NCI-H510A treated with DMSO at 0.1 percent for 48 hours (cell line): ENCODE measurements around the gene GRIN3A.
"Not testable (repeated sequence)": the region's sequence is repeated elsewhere in the genome, so short reads cannot be mapped to it uniquely, and the experiment has no call there.

Experiments used
- DNase-seq: peaks from one replicate; lab custom pipeline; 2025; lab: John Stamatoyannopoulos, UW

Gene GRIN3A

GRCh38 chr9:101578378-101578777 lies 160.1 kb downstream of the GRIN3A start:
- no peak for DNase-seq

DNA sequence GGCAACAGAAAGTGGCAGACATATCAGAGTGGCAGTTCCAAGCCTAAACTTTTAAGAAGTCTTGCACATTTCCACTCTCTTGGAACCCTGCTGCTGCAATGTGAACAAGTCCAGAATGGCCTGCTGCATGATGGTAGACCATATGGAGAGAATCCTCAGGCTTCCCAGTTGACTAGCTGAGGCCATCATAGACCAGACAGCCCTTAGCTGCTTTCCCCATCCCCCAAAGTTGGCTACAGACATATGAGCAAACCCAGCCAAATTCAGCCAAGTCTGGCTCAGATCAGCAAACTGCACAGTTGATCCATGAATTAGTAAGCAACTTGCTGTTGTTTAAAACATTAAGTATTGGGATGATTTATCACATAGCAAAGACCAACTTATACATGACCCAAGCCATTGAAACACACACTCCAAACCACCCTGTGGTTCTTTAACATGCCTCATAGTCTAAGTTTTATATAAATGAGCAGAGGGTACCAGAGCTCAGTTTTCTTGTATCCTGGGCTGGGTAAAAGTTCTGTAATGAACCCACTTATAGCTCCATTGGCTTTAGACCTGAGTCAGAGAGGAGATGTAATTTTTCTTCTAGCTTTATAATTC lies 163.6 kb downstream of the GRIN3A start:
- DNase-seq: no peak

- no peak for DNase-seq
Measured at GRCh38 chr9:101572316-101572715, 166.1 kb downstream of the GRIN3A start.

GRCh38 chr9:101571114-101571513 lies 167.3 kb downstream of the GRIN3A start:
- DNase-seq: no peak

GRCh38 chr9:101569741-101570501 lies 168.5 kb downstream of the GRIN3A start:
- no peak for DNase-seq

- DNase-seq: no peak
Measured at GRCh38 chr9:101567725-101568350, 170.6 kb downstream of the GRIN3A start.

GRCh38 chr9:101566904-101567724 lies 171.3 kb downstream of the GRIN3A start:
- DNase-seq: no peak

- no peak for DNase-seq
Measured at GRCh38 chr9:101564252-101564651, 174.2 kb downstream of the GRIN3A start.

DNA sequence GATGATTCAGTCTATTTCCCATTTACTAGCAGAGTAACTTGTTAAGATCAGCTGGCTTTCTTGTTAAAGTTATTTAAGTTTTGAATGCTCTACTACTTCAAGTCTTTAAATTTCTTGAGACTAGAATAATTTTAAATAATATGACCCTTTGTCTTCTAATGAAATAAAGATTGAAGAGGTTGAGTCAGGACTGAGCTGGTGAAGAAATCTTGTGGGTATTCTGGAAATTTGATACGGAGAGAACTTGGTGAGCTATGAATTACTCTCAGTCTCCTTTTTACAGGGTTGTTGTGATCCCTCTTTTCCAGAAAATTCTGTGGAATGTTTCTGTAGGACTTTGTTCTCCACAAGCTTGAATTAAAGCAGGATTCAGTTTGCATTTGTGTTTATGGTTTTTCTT lies 175.5 kb downstream of the GRIN3A start:
- no peak for DNase-seq

- DNase-seq: no peak
Measured at GRCh38 chr9:101561740-101562139, 176.7 kb downstream of the GRIN3A start.

DNA sequence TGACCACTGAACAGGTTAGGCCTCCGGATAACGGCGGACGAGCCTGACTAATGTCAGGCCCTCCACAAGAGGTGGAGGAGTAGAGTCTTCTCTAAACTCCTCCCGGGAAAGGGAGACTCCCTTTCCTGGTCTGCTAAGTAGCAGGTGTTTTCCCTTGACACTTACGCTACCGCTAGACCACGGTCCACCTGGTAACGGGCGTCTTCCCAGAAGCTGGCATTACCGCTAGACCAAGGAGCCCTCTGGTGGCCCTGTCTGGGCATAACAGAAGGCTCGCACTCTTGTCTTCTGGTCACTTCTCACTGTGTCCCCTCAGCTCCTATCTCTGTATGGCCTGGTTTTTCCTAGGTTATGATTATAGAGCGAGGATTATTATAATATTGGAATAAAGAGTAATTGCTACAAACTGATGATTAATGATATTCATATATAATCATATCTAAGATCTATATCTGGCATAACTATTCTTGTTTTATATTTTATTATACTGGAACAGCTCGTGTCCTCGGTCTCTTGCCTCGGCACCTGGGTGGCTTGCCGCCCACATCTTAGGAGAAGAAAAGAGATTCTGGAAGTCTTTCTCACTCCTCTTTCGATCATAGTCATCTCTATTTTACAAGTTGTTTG lies 188.9 kb downstream of the GRIN3A start:
- DNase-seq: not testable (repeated sequence)

DNA sequence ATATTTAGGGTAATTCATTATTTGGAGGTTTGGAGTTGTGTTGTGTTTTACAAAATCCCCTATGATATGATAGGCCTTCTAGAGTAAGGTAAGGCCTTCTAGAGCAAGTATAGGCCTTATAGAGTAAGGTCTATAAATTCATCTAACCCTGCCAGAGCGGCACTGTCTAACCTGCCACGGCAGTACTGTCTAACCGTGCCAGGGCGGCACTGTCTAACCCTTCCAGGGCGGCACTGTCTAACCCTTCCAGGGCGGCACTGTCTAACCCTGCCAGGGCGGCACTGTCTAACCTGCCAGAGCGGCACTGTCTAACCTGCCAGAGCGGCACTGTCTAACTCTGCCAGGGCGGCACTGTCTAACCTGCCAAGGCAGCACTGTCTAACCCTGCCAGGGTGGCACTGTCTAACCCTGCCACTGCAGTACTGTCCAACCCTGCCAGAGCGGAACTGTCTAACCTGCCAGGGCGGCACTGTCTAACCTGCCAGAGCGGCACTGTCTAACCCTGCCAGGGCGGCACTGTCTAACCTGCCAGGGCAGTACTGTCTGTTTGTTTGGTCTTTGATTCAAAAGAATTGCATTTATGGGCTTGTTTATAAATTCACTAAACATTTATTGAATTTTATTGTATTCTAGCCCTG lies 195.2 kb downstream of the GRIN3A start:
- DNase-seq: no peak

- no peak for DNase-seq
Measured at GRCh38 chr9:101540069-101540468, 198.4 kb downstream of the GRIN3A start.

DNA sequence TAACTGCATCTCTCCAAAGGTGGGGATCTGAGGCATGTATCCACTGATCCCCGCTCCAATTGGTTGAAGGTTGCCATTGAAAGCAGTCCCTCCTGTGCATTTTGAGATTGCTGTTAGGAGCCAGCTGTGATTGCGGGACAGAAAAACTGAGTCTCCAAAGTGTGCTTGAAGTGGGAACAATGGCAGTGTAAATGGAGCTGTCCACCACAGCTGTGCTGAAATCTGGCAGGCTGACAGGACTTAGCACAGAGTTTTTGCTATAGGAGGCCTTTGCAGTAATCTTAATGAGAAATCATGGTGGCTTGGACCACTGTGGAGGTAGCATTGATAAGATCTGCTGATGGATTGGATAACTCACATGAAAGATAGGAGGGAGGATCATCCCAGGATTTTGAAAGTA lies 201.5 kb downstream of the GRIN3A start:
- DNase-seq: no peak

DNA sequence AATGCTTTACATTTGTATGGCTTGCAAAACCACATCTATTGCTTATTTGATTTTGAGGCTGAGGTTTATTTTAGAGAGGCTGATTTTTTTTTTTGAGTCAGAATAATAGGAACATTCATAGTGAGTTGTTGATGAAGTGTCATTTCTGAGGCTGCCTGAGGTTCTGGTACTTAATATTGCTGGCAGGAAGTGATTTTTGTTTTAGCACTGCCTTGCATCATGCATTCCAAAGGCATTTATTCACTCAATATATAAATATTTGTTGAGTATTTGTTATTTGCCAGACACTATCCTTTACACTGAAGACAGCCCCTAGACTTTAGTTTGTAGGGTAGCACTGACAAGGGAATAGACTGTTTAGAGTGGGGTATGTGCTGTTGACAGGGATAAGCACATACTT lies 202.1 kb downstream of the GRIN3A start:
- DNase-seq: no peak

DNA sequence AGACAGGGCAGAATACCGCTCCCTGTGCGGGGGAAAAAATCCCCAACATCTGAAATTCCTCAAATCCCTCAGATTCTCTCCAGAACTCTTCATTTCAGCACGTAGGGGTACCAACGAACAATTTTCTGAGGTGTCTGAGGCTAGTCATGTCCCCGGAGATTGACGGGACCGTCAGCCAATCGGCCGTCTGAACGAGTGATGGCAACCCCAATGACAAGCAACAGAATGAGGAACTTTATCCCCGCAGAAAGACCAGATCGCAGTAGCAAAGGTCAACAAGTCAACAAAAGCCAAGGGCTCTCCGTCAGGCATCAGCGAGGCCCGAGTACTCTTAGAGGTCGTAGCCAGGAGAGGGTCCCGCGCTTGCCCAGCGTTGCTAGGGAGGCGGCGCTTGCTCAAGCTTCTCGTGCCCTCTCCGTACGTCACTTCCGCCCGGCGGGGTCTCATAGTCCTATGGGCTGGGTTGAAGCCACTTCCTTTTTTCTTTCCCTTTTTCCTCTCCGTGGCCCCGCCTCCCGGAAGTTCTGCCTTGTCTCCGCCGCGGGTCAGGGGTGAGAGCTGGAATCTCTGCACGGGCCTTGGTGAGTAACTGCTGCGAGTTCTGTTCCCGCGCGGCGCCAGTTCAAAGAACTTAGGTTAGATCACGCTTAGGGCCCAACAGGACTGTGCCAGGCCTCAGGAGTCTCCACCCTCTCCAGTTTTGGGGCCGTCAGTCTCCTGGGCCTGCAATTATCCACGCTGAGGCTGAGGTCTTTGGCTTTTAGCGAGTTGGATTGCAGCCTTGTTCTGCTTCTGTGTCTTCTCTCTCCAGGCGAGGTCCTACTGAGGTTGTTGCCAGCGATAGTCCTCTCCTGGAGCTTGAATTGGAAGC lies 204.9 kb downstream of the GRIN3A start, which contains the start of gene RNF20:
Gene RNF20 (plus strand): TSS at position 520 of the 871 bp plus-strand sequence. CDS start 1,571 bp downstream, outside the sequence.
- peak; percentile 99 for DNase-seq

GRCh38 chr9:101530076-101530711 lies 208.3 kb downstream of the GRIN3A start:
- DNase-seq: peak; percentile 38

- no peak for DNase-seq
Measured at GRCh38 chr9:101528015-101528414, 210.4 kb downstream of the GRIN3A start.

GRCh38 chr9:101527066-101527465 lies 211.4 kb downstream of the GRIN3A start:
- DNase-seq: no peak

GRCh38 chr9:101524371-101524770 lies 214.1 kb downstream of the GRIN3A start:
- DNase-seq: no peak
